GM12878 (cell line): Measurements from ENCODE around the gene MTX1. TPM values are rescaled to one million over a fixed set of nuclear protein-coding genes. Genes with fewer than 3 reads are reported as not detected.
"Not testable (repeated sequence)": the region's sequence is repeated elsewhere in the genome, so short reads cannot be mapped to it uniquely, and the experiment has no call there.

Source experiments
- ATAC-seq: fragments of 200-7000 bp; cut with Tn5 transposase; 3 replicates; pipeline ENCODE4 v1.9.1; 2020; ENCODE audit warnings: mild to moderate bottlenecking, moderate library complexity
- BruUV-seq: library from RNA; stranded (reverse); fragments of 400-500 nt; replicated peaks from 2 replicates; lab custom pipeline; 2021; lab: Mats Ljungman, UMichigan
- CTCF ChIA-PET: fragments of 300-600 bp; sonication (Branson Sonifier 250); formaldehyde crosslinking; extraction: SDS; loops from one replicate; lab custom pipeline; 2021; ENCODE audit warnings: inconsistent platforms; lab: Yijun Ruan, JAX
- POLR2A ChIA-PET: fragments of 350-600 bp; formaldehyde crosslinking; extraction: SDS; loops from one replicate; lab custom pipeline; 2021; ENCODE audit warnings: inconsistent platforms; lab: Charles Lee
- RAD21 ChIA-PET: fragments of 300-600 bp; sonication (Branson Sonifier 250); formaldehyde crosslinking; loops from one replicate; lab custom pipeline; 2023; ENCODE audit warnings: antibody characterized with exemption; ENCODE audit not compliant: unreplicated experiment; lab: Charles Lee
- SMC1A ChIA-PET: fragments of 300-600 bp; sonication (Branson Sonifier 250); formaldehyde crosslinking; loops from one replicate; lab custom pipeline; 2023; ENCODE audit not compliant: unreplicated experiment, uncharacterized antibody; lab: Charles Lee
- DNase-seq: peaks from one replicate; pipeline ENCODE4 v3.0.0-alpha.2; 2011; ENCODE audit warnings: low read depth, low spot score
- FAIRE-seq: peaks from 3 replicates; lab custom pipeline; 2011; peaks lifted over from hg19 to GRCh38; lab: Jason Lieb, UNC
- H2AFZ ChIP-seq: 2 replicates; pipeline ENCODE4 v1.6.0; 2011; ENCODE audit warnings: low read depth, low read length, control low read depth; ENCODE audit not compliant: control insufficient read depth
- H3K27ac ChIP-seq: 2 replicates; pipeline ENCODE4 v1.5.1; 2011; ENCODE audit warnings: control low read depth; ENCODE audit not compliant: control insufficient read depth, insufficient read depth
- H3K27me3 ChIP-seq, 2 experiments: replicated peaks in 1 of 2; 2 replicates each; pipeline versions ENCODE4 v1.6.0 to v1.6.1; 2011; ENCODE audit warnings: low read length in 1 of 2; ENCODE audit not compliant: control insufficient read depth in 2 of 2, insufficient read depth in 2 of 2
- H3K36me3 ChIP-seq, 2 experiments: 2 replicates each; pipeline ENCODE4 v1.5.1; 2011; ENCODE audit warnings: low read length in 1 of 2; ENCODE audit not compliant: control insufficient read depth in 2 of 2, insufficient read depth in 2 of 2
- H3K4me1 ChIP-seq: 2 replicates; pipeline ENCODE4 v1.6.1; 2011; ENCODE audit warnings: mild to moderate bottlenecking, low read length, moderate library complexity, mixed read lengths; ENCODE audit not compliant: control insufficient read depth, insufficient read depth
- H3K4me2 ChIP-seq: 2 replicates; pipeline ENCODE4 v1.6.0; 2011; ENCODE audit warnings: control low read depth; ENCODE audit not compliant: control insufficient read depth, insufficient read depth
- H3K4me3 ChIP-seq: fragments of 200-600 bp; sonication (generic); 2 replicates; pipeline ENCODE4 v1.5.1; 2016
- H3K79me2 ChIP-seq: 2 replicates; pipeline ENCODE4 v1.6.0; 2011; ENCODE audit warnings: low read length; ENCODE audit not compliant: control insufficient read depth, insufficient read depth
- H3K9ac ChIP-seq: 2 replicates; pipeline ENCODE4 v1.8.0; 2011; ENCODE audit warnings: low read length, control low read depth, mixed read lengths; ENCODE audit not compliant: control insufficient read depth, insufficient read depth
- H3K9me3 ChIP-seq: replicated peaks from 3 replicates; pipeline ENCODE4 v1.5.1; 2011; ENCODE audit warnings: mild to moderate bottlenecking, low read length; ENCODE audit not compliant: control insufficient read depth, insufficient read depth
- H4K20me1 ChIP-seq: 2 replicates; pipeline ENCODE4 v1.6.0; 2011; ENCODE audit not compliant: control insufficient read depth, insufficient read depth
- ATF2 ChIP-seq: IDR thresholded peaks from 2 replicates; pipeline ENCODE4 v1.6.1; 2012; ENCODE audit warnings: low read length, inconsistent platforms
- BACH1 ChIP-seq: fragments of 450-650 bp; IDR thresholded peaks from 2 replicates; pipeline ENCODE4 v1.6.1; 2017; ENCODE audit warnings: mild to moderate bottlenecking, borderline replicate concordance
- CHD4 ChIP-seq: fragments of 200-600 bp; sonication (generic); IDR thresholded peaks from 2 replicates; pipeline ENCODE4 v1.6.1; 2016; ENCODE audit warnings: mild to moderate bottlenecking
- EZH2 ChIP-seq: IDR thresholded peaks from 2 replicates; pipeline ENCODE4 v1.6.1; 2012; ENCODE audit warnings: low read depth, mild to moderate bottlenecking, control low read depth, inconsistent platforms, low read length, borderline replicate concordance; ENCODE audit not compliant: control insufficient read depth
- MEF2A ChIP-seq: IDR thresholded peaks from 2 replicates; pipeline ENCODE4 v1.6.1; 2011; ENCODE audit warnings: low read depth, mild to moderate bottlenecking, low read length, moderate library complexity; ENCODE audit not compliant: insufficient read depth
- MYC ChIP-seq: IDR thresholded peaks from 2 replicates; pipeline ENCODE4 v1.6.1; 2011; ENCODE audit warnings: mild to moderate bottlenecking, low read length, moderate library complexity, inconsistent platforms; ENCODE audit not compliant: insufficient read depth, insufficient replicate concordance, insufficient read length, severe bottlenecking
- NRF1 ChIP-seq: conservative IDR thresholded peaks from 2 replicates; pipeline ENCODE4 v1.6.1; 2011; ENCODE audit warnings: mild to moderate bottlenecking, low read depth, low read length, improper control_type of control experiment
- PAX5 ChIP-seq: IDR thresholded peaks from 2 replicates; pipeline ENCODE4 v1.6.1; 2011; ENCODE audit warnings: low read depth, low read length, borderline replicate concordance
- RCOR1 ChIP-seq: conservative IDR thresholded peaks from 2 replicates; pipeline ENCODE4 v1.6.1; 2012; ENCODE audit warnings: low read depth, low read length, improper control_type of control experiment
- RUNX3 ChIP-seq: IDR thresholded peaks from 2 replicates; pipeline ENCODE4 v1.6.1; 2012; ENCODE audit warnings: low read length, inconsistent platforms
- SMAD5 ChIP-seq: IDR thresholded peaks from 2 replicates; pipeline ENCODE4 v1.6.1; 2016; ENCODE audit warnings: antibody characterized with exemption, low read depth
- SRF ChIP-seq, 2 experiments: IDR thresholded peaks; 2 replicates each; pipeline ENCODE4 v1.6.1; 2011; ENCODE audit warnings: low read depth in 2 of 2, low read length in 2 of 2, mild to moderate bottlenecking in 1 of 2, moderate library complexity in 1 of 2
- TARDBP ChIP-seq: IDR thresholded peaks from 2 replicates; pipeline ENCODE4 v1.6.1; 2016; ENCODE audit warnings: borderline replicate concordance
- ZNF207 ChIP-seq: fragments of 450-650 bp; IDR thresholded peaks from 2 replicates; pipeline ENCODE4 v1.6.1; 2014; ENCODE audit warnings: antibody characterized with exemption, mild to moderate bottlenecking, borderline replicate concordance
- ZZZ3 ChIP-seq: IDR thresholded peaks from 2 replicates; pipeline ENCODE4 v1.6.1; 2011; ENCODE audit warnings: low read depth; ENCODE audit not compliant: control insufficient read depth, insufficient read length
- WGBS: methylation state at CpG from one replicate; pipeline ENCODE4 v1.1.6; 2016; ENCODE audit warnings: low lambda C conversion rate; ENCODE audit not compliant: insufficient replicate concordance, insufficient coverage; ENCODE audit errors: missing lambda C conversion rate; 5-methylcytosine and 5-hydroxymethylcytosine counted together
- in situ Hi-C: fragments of 300-500 bp; cut with MboI; formaldehyde crosslinking; loops from 9 replicates; pipeline ENCODE4 v1.14.3; 2018; ENCODE audit warnings: mixed read lengths
- intact Hi-C: fragments of 100-400 bp; cut with micrococcal nuclease; formaldehyde crosslinking; loops from one replicate; pipeline ENCODE4 v1.14.2; 2022; ENCODE audit not compliant: unreplicated experiment
- polyA plus RNA-seq, 11 experiments: library from polyadenylated mRNA; depleted of rRNA in 4 of 11; unstranded in 6 of 11; stranded (reverse) in 5 of 11; fragments of >200 nt; fragmentation: Nextera tagmentation in 4 of 11; fragmentation: Illumina TruSeq in 1 of 11; extraction: Ambion mirVana in 4 of 11; extraction: Trizol in 1 of 11; gene quantifications; 1 replicate in 1 of 11; 2 replicates in 10 of 11; pipeline versions ENCODE4 v1.2.1 to v1.2.3, GENCODE V29; 2011 to 2016; ENCODE audit warnings: inconsistent platforms in 2 of 11, missing spikeins in 2 of 11, low read depth in 1 of 11
- total RNA-seq, 4 experiments: library from RNA; depleted of rRNA in 3 of 4; stranded (reverse); fragments of >200 nt in 3 of 4; fragmentation: Illumina TruSeq in 1 of 4; extraction: Trizol in 1 of 4; gene quantifications; 2 replicates each; pipeline versions ENCODE4 v1.2.1 to v1.2.3, GENCODE V29; 2013 to 2021

MTX1 gene
- total and polyA plus RNA-seq, 10 of the 15 experiments (the other 5 are each of a cell fraction or from before 2014, with no cell fraction given): 15.8 to 92.0 (median 49.1) TPM

- H3K27me3 ChIP-seq, H3K27ac ChIP-seq, FAIRE-seq, in situ Hi-C loops, H3K36me3 ChIP-seq, H4K20me1 ChIP-seq, H3K4me2 ChIP-seq, SMC1A ChIA-PET, BruUV-seq, H3K4me3 ChIP-seq, intact Hi-C loops, CTCF ChIA-PET, H3K79me2 ChIP-seq, H3K9ac ChIP-seq, H2AFZ ChIP-seq, RAD21 ChIA-PET, ATAC-seq, DNase-seq, H3K9me3 ChIP-seq, POLR2A ChIA-PET: not testable (repeated sequence)
- 95% methylated on average over 16 of the region's 45 CpGs for WGBS
- peaks cover 28% of the 10 kb centered on the region for H3K4me1 ChIP-seq
Measured at GRCh38 chr1:155189926-155190325, 18.6 kb upstream of the MTX1 start.

- Histone ChIP-seq H4K20me1 (no peaks in the 10 kb centered on the region), H3K9ac (no peak overlapping the region), H3K9me3 (no peaks in the 10 kb centered on the region), H3K27me3 (no peaks in the 10 kb centered on the region), H3K36me3 (no peaks in the 10 kb centered on the region), H3K4me3 (no peak overlapping the region), H3K79me2 (no peaks in the 10 kb centered on the region), H2AFZ (no peak overlapping the region), H3K27ac (no peak overlapping the region), H3K4me2 (no peak overlapping the region), H3K4me1 (peaks cover 16% of the 10 kb centered on the region)
- no peak for FAIRE-seq
- WGBS: 89% methylated on average over 9 of the region's 17 CpGs
- no peak for DNase-seq
- BruUV-seq: no TSS peak
- ChIA-PET CTCF (interaction anchor here (3.8 to 5.2 kb wide), 3 partner anchors 15 to 34 kb away, joined by 58 to 244 read pairs (median 61); partner anchors contain the start of genes KRTCAP2, MTX1, THBS3 and TRIM46), RAD21 (interaction anchor here (3.1 kb wide), 1 partner anchor 19 kb away, joined by 20 read pairs; the partner anchor contains the start of gene KRTCAP2), SMC1A (interaction anchor here (0.6 to 3.5 kb wide), 4 partner anchors 14 to 787 kb away, joined by 3 to 46 read pairs (median 16); partner anchors contain the start of genes KRTCAP2 and TRIM46), POLR2A (interaction anchor here (3.5 kb wide), 1 partner anchor 17 kb away, joined by 77 read pairs; the partner anchor contains the start of genes KRTCAP2 and TRIM46)
- ATAC-seq: no peak
- intact Hi-C loops: no loop called here
- in situ Hi-C loops: no loop called here
- TF ChIP-seq NRF1 (no peak), ZZZ3 (no peak), ATF2 (no peak), RUNX3 (no peak), PAX5 (no peak), TARDBP (no peak), SMAD5 (no peak), BACH1 (no peak), RCOR1 (no peak), MEF2A (no peak), ZNF207 (no peak), MYC (no peak), CHD4 (no peak), SRF (IDR thresholded peaks at IDR 0.05; ENCODE audit: low read depth in 2 of 2, low read length in 2 of 2) (no peak), EZH2 (no peak)
Measured at GRCh38 chr1:155191904-155192303, 16.6 kb upstream of the MTX1 start.
